Effector CD8-positive, alpha-beta T cell (primary cell): ENCODE data around the gene CADM1.

Source experiments
- DNase-seq: peaks from one replicate; lab custom pipeline; 2025; lab: John Stamatoyannopoulos, UW

CADM1 gene

GRCh38 chr11:115352805-115353485, 151.3 kb downstream of the CADM1 start:
- DNase-seq = no peak

GRCh38 chr11:115349335-115350017, 154.7 kb downstream of the CADM1 start:
- DNase-seq = no peak

GRCh38 chr11:115348416-115348815, 155.8 kb downstream of the CADM1 start:
- no peak for DNase-seq

GRCh38 chr11:115347106-115347505, 157.1 kb downstream of the CADM1 start:
- DNase-seq = no peak

GRCh38 chr11:115345840-115346239, 158.4 kb downstream of the CADM1 start:
- no peak for DNase-seq

GRCh38 chr11:115345361-115345760, 158.9 kb downstream of the CADM1 start:
- no peak for DNase-seq

GRCh38 chr11:115344846-115345245, 159.4 kb downstream of the CADM1 start:
- DNase-seq = no peak

GRCh38 chr11:115342142-115342541, 162.1 kb downstream of the CADM1 start:
- DNase-seq = no peak

GRCh38 chr11:115340874-115341273, 163.3 kb downstream of the CADM1 start:
- no peak for DNase-seq

- no peak for DNase-seq
Observed at GRCh38 chr11:115338476-115338875, 165.7 kb downstream of the CADM1 start.

GRCh38 chr11:115334932-115335788, 169.1 kb downstream of the CADM1 start:
- no peak for DNase-seq

- no peak for DNase-seq
Observed at GRCh38 chr11:115333949-115334348, 170.3 kb downstream of the CADM1 start.

GRCh38 chr11:115333121-115333520, 171.1 kb downstream of the CADM1 start:
- DNase-seq = no peak

- DNase-seq = no peak
Observed at GRCh38 chr11:115330684-115331482, 173.3 kb downstream of the CADM1 start.

GRCh38 chr11:115326526-115326925, 177.7 kb downstream of the CADM1 start:
- DNase-seq = no peak

GRCh38 chr11:115325523-115325922, 178.7 kb downstream of the CADM1 start:
- no peak for DNase-seq

- no peak for DNase-seq
Observed at GRCh38 chr11:115324581-115325432, 179.4 kb downstream of the CADM1 start.

GRCh38 chr11:115322553-115323203, 181.5 kb downstream of the CADM1 start:
- DNase-seq = no peak

- no peak for DNase-seq
Observed at GRCh38 chr11:115321605-115322289, 182.5 kb downstream of the CADM1 start.
